HS-5 (cell line): Measurements from ENCODE around the gene PSG5.
A peak's percentile ranks its signal among the peaks of the same experiment; 100 is the strongest.
"Not testable (repeated sequence)": the region's sequence is repeated elsewhere in the genome, so short reads cannot be mapped to it uniquely, and the experiment has no call there.

Experiments
- DNase-seq: peaks from one replicate; pipeline ENCODE4 v3.0.0-alpha.2; 2012; ENCODE audit warnings: low read depth

PSG5 gene

DNA sequence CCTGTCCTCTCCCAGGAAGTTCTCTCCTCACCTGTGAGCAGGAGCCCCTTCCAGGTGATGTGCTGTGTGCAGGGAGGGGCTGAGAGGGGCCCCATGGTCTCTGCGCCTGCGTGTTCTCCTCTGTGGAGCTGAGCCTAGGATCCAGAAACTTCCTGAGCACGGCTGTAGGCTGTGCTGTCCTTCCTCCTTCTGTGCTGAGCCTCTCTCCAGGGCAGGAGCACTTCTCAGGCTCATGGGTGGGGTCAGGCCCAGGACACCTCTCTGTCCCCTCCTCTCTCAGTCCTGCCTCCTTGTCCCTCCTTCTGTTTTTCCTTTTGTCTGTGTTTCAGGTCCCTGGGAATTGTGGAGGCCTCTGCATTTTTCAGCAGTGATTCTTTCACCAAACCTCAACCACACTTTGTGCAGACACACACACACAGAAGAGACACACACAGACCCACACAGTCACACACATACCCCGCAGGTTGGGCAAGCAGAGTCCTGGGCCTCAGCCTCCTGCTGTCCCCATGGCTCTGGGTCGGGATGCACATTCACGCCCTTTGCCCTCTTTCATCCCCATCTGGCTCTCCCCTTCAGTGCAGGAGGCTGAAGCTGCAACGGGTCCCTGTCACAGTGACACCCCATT is at the start of gene PSG5:
PSG5 (minus strand) TSS at position 226 of the 625 bp plus-strand sequence; CDS start at position 95, 131 bp downstream.
- not testable (repeated sequence) for DNase-seq

- DNase-seq: not testable (repeated sequence)
These were observed 49.4 kb upstream of the PSG5 start for GRCh38 chr19:43235686-43236085.

DNA sequence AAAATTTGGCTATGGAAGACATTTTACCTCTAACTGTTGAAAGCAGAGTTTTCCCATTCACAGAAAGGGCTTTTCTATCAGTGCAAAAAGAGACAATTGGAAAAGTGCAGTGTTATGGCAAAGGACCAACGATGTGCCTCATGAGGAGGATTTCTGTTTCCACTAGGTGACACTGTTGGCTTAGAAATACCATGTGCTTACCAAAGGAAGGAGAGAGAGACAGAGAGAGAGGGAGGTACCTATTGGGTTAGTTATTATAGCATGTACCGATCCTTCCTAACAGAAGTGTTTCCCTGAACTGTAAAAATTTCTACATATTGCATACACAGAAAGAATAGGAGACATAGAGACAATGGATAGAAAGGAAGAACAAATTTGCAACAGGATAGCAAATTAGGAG is 43.0 kb upstream of the PSG5 start:
- DNase-seq: no peak

DNA sequence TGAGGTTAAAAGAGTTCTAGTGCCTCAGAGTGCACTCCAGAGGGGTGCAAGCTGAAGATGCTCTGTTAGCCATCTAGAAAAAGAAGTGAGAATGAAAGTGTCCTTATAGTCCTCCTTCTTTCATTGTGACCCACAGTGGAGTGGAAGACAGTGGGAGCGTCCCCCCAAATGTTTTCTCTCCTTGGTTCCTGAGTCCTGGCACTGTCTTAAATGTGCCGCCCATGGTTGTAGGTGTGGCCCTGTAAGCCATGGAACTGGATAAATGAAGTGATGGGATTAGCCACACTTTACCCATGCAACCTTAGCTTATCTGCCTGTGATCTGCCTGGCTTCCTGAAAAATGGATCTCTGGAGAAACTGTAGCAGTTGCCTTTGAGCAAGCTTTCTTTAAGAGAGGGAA is 42.4 kb upstream of the PSG5 start:
- DNase-seq: not testable (repeated sequence)

- not testable (repeated sequence) for DNase-seq
These were observed 40.6 kb upstream of the PSG5 start for GRCh38 chr19:43226986-43227385.

- no peak for DNase-seq
These were observed 38.5 kb upstream of the PSG5 start for GRCh38 chr19:43224855-43225253.

DNA sequence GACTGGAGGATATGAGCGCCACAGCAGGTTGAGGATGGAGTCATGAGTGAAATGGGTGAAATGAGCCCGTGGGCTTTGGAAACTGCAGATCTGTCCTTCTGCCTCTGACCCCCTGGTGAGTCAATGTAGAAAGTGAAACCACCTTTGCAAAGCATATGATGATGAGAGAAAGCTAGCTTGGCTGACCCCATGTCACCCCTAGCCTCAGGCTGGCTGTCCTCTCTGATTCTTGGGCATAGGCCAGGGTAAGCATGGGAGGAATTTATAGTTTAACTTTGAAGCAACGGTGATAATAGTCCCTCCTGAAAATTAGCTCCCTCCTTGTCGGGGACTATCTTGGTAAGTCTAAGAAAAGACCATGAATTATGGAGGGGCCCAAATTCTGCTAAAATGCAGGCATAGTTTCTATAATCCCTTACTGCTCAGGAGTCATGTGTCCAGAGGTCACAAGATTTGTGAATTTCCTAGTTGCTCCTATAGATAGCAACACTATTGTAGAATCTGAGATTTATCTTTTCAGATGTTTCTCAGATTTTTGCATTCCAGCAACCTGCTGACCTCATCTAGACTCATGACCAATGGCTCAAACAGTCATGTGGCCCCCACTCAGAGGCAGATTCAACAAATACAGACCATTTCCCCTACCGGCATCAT is 38.0 kb upstream of the PSG5 start:
- DNase-seq: not testable (repeated sequence)

DNA sequence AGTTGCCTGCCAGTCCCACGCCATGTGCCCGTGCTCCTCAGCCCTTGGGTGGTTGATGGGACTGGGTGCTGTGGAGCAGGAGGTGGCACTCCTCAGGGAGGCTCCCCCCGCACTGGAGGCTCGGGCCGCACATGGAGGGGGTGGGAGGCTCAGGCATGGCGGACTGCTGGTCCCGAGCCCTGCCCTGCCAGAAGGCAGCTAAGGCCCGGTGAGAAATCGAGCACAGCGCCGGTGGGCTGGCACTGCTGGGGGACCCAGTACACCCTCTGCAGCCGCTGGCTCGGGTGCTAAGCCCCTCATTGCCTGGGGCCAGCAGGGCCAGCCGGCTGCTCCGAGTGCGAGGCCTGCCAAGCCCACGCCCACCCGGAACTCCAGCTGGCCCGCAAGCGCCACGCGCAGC is 35.6 kb upstream of the PSG5 start:
- not testable (repeated sequence) for DNase-seq

- not testable (repeated sequence) for DNase-seq
These were observed 32.8 kb upstream of the PSG5 start for GRCh38 chr19:43219136-43219535.

DNA sequence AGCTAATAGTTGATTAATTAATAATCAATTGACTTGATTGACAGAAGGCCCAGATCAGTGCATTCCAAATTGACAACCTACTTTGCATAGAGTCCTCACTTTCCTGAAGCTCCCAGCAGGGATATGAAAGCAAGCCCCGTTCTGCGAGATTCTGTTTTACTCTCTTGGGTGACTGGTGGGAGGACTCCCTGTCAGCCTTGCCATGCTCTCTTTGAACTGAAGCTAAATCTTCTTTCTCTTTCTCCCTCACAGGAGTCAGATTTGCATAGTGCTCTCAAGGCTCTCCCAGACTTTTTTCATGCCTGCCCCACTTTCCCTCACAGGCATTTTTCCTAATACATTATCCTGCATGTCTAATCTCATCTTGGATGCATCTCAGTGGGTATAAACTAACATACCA is 29.5 kb upstream of the PSG5 start:
- not testable (repeated sequence) for DNase-seq

DNA sequence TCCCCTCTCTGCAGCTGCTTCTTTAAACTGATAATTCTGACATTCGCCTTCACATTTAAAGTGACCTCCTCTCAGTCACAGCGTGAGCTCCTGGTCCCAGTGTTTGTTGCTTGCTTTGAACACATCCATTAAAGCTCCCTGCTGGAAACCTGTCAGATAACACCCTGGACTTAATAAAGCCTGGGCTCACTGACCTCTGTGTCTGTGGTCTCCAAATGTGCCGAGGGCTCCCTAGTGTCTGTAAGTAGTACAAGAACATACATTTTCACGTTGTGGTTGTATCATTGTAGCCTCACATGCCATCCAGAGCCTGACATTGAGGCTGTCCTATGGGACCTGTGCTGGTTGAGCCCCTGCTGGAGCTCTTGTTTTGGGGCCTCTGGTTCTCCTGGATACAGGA is 21.7 kb upstream of the PSG5 start:
- DNase-seq: no peak

DNA sequence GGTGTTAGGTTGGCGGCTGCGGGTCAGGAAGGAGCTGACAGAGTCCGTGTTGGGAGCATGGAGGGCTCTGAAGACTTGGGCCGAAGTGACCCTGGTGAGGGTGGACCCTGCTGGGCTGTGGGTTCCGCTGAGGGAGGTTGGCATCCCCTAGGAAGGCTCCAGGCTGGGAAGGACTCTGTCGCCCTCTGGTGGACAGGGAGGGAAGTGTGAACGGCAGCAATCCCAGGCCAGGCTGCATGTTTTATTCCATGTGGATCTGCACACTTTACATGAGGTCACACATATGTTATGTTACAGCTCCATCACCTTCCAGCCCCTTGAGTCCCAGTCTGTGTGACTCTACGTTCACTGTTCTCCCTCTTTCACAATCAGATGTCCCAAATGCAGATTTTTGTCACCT is 20.8 kb upstream of the PSG5 start:
- DNase-seq: not testable (repeated sequence)

- not testable (repeated sequence) for DNase-seq
These were observed 19.3 kb upstream of the PSG5 start, which contains the start of gene PSG4 for GRCh38 chr19:43205471-43206105. PSG4 (minus strand) TSS chr19:43205638; CDS start chr19:43205536, 102 bp downstream.

DNA sequence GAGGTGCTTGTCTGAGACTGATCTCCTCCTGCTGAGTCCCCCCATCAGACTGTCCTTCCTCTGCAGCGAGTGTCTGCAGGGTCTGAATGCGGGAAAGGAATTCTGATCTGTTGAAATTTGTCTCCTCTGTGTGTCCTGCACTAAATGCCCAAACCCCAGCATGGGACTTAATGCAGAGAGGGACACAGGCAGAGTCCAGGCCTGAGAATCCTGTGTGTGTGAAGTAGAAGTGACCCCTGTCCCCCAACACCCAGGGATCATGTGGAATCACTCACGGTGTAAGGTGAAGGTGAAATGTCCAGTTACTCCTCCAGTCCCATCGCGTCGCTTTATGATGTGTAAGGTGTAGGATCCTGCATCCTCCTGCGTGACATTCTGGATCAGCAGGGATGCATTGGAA is 17.3 kb upstream of the PSG5 start:
- DNase-seq: not testable (repeated sequence)

GRCh38 chr19:43201891-43202290 is 15.6 kb upstream of the PSG5 start:
- DNase-seq: not testable (repeated sequence)

DNA sequence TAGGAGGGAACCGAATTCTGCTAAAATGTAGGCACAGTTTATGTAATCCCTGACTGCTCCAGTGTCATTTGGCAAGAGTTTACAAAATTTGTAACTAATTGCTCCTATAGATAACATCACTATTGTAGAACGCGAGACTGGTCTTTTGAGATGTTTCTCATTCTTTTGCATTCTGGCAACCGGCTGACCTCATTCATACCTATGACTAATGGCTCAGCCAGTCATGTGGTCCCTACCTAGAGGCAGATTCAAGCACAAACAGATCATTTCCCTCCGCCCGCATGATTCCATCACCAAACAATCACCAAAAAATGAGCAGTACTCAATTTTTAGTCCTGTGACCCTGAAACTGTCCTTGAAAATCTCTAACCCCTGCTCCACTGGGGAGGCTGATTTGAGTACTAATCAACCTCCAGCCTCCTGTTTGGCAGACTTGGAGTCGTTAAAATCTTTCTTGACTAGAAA is 15.0 kb upstream of the PSG5 start:
- peak; percentile 61 for DNase-seq

GRCh38 chr19:43198686-43199419 is 12.5 kb upstream of the PSG5 start:
- DNase-seq: not testable (repeated sequence)

GRCh38 chr19:43197666-43198397 is 11.5 kb upstream of the PSG5 start:
- DNase-seq: not testable (repeated sequence)

DNA sequence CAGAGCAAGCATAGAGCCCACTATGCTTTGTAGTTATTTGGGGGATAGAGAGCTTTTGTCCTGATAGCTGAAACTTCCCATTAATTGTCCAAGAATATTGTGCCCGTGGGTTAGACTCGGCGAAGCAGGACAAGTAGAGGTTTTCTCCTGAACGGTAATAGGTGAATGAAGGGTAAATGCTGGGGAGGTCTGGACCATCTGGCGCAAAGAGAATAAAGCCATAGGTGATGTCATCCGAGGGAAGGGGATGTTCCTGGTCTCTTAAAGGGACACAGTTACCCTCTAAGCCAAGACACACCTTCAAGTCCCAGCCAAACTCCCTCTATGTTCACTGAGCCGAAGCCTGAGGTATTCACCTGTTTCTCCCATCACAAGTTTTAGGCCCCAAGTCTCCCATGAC is 8.1 kb upstream of the PSG5 start:
- not testable (repeated sequence) for DNase-seq

GRCh38 chr19:43192381-43193155 is 6.2 kb upstream of the PSG5 start:
- DNase-seq: not testable (repeated sequence)

DNA sequence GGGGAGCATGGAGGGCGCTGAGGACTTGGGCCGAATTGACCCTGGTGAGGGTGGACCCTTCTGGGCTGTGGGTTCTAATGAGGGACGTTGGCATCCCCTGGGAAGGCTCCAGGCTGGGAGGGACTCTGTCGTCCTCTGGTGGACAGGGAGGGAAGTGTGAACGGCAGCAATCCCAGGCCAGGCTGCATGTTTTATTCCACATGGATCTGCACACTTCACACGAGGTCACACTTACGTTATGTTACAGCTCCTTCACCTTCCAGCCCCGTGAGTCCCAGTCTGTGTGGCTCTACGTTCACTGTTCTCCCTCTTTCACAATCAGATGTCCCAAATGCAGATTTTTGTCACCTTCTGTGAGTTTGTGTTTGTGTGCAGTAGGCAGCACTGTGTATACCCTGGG is 1.8 kb upstream of the PSG5 start:
- not testable (repeated sequence) for DNase-seq
